NOMO-1 (cell line): ENCODE results near the gene PDILT.

Experiments used
- DNase-seq, 2 experiments: peaks; one replicate each; lab custom pipeline; 2025; ENCODE audit not compliant: unreplicated experiment in 2 of 2; lab: John Stamatoyannopoulos, UW

Gene PDILT

DNA sequence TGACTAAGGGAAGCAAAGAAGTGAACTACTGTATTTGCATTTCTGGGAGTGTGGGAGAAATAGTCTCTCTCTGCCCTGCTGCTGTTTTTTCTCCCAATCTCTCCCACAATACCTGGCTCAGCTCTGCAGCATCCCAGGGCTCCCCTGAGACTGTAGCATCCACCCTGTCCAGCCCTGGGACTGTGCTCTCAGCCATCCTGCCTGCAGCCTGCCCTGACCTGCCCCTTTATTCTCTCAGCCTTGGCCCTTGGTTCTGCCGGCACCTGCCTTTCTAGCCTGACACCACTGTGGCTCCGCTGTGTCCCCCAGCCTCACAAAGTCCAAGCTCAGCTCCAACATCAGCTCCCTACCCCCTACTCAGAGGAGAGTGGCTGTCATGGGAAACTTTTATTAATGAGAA, 1.9 kb downstream of the PDILT start:
- no peak for DNase-seq

DNA sequence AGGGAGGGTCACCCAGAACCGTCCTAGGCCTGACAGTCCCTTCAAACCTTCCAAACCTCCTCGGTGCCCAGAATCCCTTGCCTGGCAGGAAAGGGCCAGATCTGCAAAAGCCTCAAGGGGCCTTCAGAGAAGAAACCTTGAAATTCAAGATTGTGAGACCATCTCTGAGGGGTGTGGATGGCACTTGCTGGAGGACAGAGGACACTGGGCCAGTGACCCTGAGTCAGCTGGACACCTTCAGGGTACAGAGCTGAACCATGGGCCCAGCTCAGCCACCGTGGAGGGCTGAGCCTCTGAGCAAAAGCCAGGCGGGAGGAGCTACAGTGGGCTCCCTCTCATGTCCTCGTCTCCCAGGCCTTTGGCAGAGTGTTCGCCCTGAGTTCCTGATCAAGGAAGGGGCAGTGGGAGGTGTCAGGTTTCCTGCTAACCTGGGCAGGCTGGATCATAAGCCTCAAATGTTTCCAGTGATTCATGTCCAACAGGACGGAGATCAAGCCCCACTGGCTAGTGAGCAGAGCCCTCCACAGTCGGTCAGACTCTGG, 3.0 kb downstream of the PDILT start:
- no peak for DNase-seq

DNA sequence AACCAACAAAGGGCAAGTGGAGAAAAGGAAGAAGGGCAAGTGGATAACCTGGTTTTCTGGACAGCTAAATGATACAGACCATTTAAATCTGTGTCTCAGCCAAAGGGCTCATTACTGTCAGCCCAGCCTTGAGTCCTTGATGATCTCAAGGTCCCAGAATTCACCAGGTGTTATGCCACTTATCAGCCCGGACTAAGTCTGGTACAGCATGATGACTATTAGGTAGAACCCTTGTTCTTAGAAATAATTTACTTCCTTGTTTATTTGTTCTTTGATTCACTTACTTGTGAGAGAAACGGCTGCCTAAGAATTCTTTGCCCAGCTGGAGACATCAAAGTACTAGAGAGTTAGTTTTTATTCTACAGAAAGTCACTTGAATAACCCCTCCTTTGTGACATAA, 3.5 kb downstream of the PDILT start:
- DNase-seq, result no peak

DNA sequence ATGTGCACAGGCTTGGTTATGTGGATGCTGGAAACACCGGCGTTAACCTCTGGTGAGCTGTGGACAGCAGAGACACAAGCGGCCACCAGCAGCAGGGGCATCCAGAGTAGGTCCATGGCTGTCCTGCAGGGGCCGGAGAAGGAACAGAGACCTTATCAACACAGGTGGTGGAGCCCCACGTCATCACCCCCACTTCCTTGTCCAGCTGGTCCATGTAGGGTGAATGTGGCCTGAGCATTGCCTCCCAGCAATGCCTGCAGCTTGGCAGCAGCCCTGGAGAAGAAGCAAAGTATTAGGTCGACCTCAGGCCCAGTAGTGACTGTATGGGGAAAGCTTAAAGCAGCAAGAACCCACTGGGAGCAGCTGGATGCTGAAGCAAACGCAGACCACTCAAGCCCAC, 5.4 kb downstream of the PDILT start:
- DNase-seq, result no peak

DNA sequence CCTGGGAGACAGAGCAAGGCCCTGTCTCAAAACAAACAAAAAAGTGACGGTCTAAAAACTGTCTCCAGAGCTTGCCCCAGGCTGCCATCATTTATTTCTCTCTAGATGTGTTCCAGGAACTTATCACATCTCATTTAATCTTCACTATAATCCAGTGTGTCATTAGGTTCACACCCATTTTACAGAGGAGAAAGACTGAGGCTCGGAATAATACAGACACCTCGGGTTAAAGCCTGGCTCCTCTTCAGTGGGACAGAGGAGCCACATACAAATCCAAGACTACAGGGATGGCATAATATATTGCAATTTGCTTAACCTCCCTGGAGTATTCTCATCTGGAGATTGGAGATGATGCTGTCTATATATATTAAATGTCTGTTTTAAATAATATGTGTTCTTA, 5.9 kb downstream of the PDILT start:
- DNase-seq, result no peak

DNA sequence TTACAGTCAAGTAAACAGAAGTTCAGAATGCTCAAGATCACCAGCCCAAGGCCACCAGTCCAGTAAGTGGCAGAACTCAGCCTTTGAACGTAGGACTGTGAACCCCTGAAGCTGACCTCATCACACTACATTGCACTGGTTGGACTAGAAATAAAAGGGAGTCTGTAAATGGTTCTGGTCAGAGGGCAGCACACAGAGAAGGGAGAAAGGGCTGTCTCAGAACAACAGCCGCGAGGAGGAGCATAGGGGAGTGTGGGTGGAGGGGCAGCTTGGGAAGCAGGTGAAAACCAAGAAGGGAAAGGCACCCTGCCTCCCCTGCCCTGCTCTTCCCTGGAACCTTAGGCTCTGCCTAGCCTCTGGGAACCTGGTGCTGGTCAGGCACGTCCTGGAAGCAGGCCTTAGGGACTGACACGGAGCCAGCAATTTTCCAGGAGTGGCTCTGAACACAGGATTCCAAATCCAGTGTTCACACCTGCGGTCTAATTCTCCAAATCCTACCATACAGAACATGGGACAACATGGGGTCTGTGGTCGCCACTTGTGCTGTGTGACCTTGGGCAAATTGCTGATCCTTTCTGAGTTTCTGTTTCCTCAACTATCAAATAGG, 7.0 kb downstream of the PDILT start:
- no peak for DNase-seq

DNA sequence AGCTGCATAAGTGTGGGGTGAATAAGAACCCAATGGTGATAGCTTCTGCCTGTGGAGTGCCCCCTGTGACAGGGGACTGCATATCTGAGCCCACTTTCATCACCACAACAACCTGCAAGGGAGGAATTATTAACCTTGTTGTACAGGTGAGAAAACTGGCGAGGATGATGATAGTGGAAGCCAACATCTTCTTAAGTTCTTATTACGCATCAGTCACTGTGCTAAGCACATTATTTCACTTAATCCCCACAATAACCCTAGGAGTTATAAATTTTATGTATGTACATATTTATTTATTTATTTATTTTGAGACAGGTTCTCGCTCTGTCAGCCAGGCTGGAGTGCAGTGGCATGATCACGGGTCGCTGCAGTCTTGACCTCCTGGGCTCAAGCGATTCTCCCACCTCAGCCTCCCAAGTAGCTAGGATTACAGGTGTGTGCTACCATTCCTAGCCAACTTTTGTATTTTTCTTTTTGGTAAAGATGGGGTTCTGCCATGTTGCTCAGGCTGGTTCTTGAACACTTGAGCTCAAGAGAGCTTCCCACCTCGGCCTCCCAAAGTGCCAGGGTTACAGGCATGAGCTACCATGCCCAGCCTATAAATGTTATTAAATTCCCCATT, 7.6 kb downstream of the PDILT start:
- DNase-seq, result no peak

DNA sequence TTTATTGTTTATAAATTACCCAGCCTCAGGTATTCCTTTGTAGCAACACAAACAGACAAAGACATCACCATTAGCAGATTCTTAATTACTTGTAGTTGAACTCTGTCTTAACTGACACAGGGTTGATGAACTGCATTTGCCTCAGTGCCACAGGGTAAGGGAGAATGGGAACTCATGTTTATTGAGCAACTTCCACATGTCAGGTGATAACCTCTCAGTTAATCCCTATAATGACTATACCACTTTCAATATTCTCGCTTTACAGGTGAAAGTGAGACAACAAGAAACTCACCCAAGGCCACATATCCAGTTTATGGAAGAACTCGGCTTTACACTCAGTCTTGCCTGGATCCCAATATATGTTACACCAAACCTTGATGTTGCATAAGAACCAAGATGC, 8.6 kb downstream of the PDILT start:
- no peak for DNase-seq

DNA sequence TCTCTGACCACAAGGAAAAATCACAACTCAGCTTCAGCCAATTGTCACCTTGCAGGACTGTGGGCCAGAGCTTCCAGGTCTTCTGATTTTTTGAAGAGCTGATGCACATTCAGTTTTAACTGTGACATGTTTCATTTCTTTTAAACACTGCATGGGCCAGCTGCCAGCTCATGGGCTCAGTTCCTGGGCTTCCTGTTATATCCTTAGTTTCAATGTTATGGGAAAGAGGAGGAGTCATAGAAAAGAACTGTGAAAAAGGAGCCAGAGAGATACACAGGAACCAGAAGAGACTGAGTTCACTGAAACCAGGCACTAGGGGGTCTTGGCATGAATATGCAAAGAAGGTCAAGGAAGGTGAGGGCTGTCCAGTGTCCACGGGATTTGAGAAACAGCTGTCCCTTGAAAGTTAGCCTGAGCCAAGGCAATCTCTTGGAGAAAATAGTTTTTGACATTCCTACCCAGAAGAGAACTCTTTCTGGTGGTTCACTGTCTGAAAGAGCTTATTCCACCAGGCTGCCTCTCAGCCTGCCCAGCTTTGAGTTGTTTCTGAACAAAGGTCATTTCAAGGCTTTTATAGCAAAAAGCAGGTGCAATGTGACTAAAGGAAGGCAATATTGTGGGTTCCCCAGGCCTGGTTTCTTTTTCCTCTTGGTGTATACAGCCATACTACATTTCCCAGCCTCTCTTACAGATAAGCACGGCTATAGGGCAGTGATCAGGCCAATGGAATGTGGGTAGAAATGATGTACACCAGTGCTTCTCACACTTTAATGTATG, 10.5 kb downstream of the PDILT start:
- DNase-seq, result no peak

DNA sequence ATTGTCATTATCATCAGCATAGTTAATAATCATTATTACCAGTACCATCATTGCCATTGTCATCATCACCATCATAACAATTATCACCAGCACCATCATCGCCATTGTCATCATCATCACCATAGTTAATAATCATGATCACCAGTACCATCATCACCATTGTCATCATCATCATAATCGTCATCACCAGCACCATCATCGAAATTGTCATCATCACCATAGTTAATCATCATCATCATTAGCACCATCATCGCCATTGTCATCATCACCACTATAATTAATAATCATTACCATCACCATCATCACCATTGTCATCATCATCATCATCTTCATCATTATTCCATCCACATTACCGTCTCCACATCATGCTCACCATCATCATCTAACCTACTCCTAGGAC, 13.5 kb downstream of the PDILT start:
- DNase-seq, result no peak

DNA sequence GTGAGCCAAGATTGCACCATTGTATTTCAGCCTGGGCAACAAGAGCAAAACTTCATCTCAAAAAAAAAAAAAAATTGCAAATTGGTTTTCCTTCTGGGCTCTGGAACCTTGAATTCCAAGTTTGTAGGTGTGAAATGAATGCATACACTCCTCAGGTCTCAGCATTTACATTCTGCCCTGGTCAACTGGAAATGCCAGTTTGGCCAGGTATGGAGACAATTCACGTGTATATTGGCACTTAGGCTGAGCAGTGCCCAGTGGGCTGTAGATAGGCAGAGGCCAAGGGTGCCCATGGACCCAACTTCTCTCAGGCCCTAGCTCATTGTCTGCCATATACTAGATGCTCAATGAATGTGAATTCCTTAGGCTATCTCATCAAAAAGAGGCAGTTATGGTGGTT, 15.7 kb downstream of the PDILT start:
- DNase-seq, result no peak

DNA sequence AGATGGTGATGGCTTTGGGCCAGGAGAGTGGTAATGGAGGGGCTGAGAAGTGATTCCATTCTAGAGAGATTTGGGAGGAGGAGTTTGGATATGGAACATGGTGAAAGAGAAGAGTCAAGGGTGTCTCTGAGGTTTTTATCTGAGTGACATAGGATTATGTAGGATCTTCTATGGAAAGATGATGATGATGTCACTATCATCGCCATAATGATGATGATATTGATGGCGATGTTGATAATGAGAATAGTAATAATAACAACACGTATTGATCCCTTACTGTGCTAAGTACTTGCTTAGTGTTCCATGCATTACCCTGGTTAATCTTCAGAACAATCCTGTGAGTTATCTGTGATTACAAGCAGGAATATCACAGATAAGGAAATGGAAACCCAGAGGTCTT, 16.6 kb downstream of the PDILT start:
- DNase-seq, result no peak

DNA sequence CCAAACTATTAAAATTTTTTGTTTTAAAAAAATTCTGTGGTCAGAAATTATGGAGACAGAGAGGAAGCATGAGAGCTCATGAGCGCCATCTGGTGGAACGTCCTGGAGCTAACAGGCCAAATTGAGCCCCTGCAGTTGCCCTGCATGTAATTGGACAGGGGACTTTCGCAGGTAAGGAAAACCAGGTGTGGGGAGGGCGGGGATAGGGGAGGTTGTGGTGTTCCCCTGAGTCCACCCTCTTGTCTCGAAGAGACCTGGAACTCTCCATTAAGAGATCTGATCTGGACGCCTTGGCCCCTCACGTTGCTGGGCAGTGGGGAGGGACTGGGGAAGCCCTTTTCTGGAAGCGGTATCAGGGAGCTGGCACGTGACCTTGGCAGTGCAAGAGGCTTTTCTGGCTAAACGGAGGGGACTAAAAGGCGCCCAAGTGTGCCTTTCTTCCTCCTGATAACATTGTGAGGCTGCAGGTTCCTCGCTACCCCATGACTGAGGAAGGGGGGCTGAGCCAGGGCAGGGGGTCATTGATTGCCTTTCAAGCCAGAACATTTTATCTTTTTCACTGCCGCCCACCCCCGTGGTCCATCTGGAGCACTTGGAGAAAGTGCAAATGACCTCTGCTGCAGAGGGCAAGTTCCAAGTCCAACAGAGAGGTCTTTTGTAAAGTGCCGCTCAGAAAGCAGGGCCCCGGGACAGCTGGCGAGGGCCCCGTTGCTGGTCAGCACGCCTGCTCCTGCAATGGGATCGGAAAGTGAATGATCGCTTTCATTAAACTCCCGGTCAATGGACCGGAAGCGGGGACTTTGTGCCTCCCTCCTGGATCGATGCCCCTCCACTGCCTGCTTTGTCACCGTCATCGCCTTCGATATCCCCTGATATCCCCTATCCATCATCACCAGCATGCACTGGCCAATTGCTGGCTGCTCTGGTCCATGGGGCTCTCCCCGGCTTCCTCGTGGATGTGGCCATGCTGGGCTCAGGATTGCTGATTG, 18.4 kb downstream of the PDILT start:
- DNase-seq, result peak in 1 of 2 experiments; percentile 1

DNA sequence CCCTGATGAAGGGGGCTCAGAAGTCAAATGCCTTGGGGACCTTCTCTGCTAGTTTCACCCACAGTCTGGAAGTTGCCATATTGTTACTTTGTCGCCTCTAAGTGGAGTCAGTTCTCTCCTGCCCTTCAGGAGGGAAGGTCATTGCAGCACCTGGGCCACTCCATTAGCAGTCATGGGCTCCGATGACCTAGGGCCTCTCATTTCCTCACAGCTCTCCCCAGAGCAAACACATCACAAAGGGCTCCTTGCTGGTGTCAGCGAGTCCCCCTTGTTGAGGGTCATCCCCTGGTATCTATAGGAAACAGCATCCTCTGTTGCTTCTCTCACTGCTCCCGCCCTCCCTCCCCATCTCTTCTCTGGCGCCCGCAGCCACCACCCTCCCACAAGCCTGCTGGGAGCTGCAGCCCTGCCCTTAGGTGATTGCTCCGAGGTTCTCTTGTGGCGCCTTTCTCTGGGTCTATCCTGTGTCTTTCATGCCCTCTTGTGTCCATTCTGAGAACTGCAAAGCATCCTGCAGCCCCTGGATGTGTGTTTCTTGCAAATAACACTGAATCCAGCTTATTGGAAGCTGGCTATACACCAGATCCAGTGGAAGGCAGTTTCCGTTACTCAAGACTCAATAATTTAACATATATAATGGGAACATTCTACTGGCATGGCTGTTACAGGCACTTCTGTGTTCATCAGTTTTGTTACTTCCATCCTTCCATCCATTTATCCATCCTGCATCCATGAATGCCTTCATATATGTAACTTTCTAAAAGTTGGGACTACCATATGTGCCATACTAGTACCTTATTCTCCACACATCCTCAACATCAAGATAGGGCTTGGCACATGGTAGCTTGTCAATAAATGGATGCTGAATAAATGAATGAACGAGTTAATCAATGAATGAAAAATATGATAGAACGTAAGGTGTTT, 21.2 kb downstream of the PDILT start:
- peak; percentile 16 to 30 for DNase-seq

DNA sequence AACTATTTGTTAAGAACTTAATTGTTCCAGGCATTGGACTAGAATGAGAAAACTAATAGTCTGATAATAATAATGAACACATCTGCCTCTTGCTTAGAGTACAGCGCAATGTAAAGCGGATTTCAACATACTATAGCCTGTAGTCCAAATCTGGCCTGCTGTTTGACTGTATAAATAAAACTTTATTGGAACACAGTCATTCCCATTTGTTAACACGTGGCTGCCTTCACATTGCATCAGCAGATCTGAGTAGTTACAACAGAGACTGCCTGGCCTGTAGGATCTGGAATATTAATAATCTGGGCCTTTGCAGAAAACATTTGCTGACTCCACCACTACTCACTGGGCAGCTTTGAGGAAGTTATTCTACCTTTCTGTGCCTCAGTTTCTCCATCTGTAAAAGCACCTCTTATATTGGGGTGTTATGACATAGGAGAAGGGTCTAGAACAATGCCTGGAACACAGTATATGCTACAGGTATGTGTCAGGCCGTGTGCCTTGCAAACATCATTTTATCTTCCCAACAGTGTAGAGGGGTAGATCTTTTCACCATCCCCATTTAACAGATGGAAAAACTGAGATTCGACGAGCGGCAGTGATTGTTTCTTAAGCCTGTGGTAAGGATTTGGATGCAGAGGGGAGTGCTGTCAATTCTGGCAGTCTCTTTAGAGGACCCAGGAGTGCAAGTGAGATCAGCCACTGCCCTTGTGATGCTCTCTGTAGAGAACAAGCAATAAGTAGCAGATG, 22.2 kb downstream of the PDILT start:
- DNase-seq, result no peak

DNA sequence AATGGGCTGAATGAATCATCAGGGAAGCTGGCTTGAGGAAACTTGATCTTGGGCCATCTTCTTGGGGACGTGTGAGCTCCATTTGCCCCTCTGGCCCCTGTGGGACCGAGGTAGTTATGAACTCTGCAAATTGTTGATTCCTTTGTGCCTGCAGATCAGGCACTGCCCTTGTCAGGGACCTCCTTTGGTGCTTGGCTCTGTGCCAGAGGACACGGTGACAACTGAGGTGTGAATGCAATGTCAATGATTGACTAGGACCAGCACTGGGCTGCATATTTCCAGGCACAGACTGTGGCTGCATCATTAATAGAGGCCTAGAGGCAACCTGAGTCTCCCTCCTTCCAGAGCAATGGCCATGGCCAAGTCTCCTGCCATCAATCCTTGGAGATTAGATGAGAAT, 23.8 kb downstream of the PDILT start:
- DNase-seq, result no peak

DNA sequence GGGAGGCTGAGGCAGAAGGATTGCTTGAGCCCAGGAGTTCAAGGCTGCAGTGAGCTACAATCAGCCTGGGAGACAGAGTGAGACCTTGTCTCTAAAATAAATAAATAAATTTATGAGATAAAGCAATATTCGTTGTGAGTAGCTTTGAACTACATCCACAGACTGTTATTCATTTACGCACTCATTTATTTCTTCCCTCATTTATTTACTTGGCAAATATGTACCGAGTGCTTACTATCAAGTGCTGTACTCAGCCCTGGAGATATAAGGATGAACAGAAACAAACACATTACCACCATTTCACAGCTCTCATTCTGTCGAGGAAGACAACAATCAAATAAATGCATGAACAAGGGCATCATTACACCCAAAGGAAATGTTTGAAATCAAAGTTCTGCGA, 27.4 kb downstream of the PDILT start:
- no peak for DNase-seq

DNA sequence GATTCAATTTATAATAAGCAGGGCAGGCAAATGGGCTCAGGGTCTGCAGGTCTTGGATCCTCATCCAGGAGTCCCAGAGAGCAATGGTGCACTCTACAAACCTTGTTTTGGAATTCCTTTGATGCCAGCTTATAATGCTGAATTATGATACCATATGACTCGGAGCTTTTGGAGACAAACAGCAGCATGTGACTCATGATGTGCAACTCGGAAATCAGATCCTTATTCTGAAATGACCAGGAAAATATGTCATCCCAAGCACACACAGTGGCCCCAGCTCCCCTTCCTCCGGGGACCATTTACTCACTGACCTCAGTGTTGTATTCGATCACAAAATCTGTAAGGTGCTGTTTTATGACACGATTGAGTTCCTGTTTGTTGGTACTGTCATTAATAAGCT, 31.8 kb downstream of the PDILT start:
- no peak for DNase-seq

DNA sequence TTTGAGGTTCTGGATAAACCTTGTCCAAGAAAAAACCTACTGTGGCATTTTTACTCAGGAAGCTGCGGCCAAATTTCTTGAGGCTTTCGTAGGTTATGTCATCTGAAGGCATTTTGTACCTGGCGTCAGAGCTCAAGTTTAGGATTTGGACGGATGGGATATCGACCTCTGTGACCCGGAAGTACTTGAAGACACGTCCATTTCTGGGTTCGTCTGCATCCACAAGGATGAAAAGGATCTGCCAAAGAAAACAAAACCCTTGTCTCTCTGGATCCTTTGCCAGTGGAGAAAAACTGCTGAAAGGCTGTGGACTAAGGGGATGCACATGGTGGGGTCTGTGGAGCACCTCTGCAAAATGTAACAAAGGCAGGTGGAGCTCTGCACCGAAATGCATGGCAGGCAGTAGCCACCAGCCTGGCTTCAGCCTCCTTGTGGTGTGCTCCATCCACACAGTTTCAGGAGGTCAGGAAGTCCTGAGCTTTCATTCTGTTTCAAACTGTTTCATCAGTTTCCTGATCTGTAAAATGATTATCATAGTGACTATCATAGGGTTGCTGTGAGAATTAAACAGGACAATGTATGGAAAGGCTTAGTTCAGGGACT, 35.0 kb downstream of the PDILT start:
- no peak for DNase-seq
